IPS DF 4.7 (cell line): ENCODE results near the gene ANKRD29.
"Not testable (repeated sequence)": the region's sequence is repeated elsewhere in the genome, so short reads cannot be mapped to it uniquely, and the experiment has no call there.

ENCODE experiments used
- DNase-seq: peaks from one replicate; pipeline ENCODE4 v3.0.0-alpha.2; 2013; ENCODE audit warnings: low spot score; ENCODE audit errors: extremely low read depth

ANKRD29 gene

GRCh38 chr18:23645568-23646175 is 17.0 kb downstream of the ANKRD29 start:
- no peak for DNase-seq

- no peak for DNase-seq
Observed at GRCh38 chr18:23643815-23644490, 18.8 kb downstream of the ANKRD29 start.

GRCh38 chr18:23641937-23642666 is 20.6 kb downstream of the ANKRD29 start:
- DNase-seq: no peak

GRCh38 chr18:23641143-23641720 is 21.5 kb downstream of the ANKRD29 start:
- no peak for DNase-seq

- DNase-seq: no peak
Observed at GRCh38 chr18:23640052-23640451, 22.7 kb downstream of the ANKRD29 start.

- DNase-seq: not testable (repeated sequence)
Observed at GRCh38 chr18:23636433-23636832, 26.3 kb downstream of the ANKRD29 start.

- DNase-seq: no peak
Observed at GRCh38 chr18:23636071-23636399, 26.7 kb downstream of the ANKRD29 start.

GRCh38 chr18:23635283-23636070 is 27.2 kb downstream of the ANKRD29 start:
- DNase-seq: no peak

- no peak for DNase-seq
Observed at GRCh38 chr18:23634692-23635091, 28.0 kb downstream of the ANKRD29 start.

GRCh38 chr18:23632615-23633014 is 30.1 kb downstream of the ANKRD29 start:
- DNase-seq: no peak

- no peak for DNase-seq
Observed at GRCh38 chr18:23631746-23632145, 31.0 kb downstream of the ANKRD29 start.

- no peak for DNase-seq
Observed at GRCh38 chr18:23631312-23631711, 31.4 kb downstream of the ANKRD29 start.

- no peak for DNase-seq
Observed at GRCh38 chr18:23629444-23629946, 33.2 kb downstream of the ANKRD29 start.

GRCh38 chr18:23627970-23628369 is 34.7 kb downstream of the ANKRD29 start:
- no peak for DNase-seq

GRCh38 chr18:23627321-23627720 is 35.4 kb downstream of the ANKRD29 start:
- DNase-seq: no peak

GRCh38 chr18:23626451-23627279 is 36.0 kb downstream of the ANKRD29 start:
- DNase-seq: no peak

GRCh38 chr18:23623040-23623439 is 39.7 kb downstream of the ANKRD29 start:
- no peak for DNase-seq

- no peak for DNase-seq
Observed at GRCh38 chr18:23619388-23619881, 43.3 kb downstream of the ANKRD29 start.

- no peak for DNase-seq
Observed at GRCh38 chr18:23618862-23619387, 43.8 kb downstream of the ANKRD29 start.

- DNase-seq: no peak
Observed at GRCh38 chr18:23617412-23618014, 45.2 kb downstream of the ANKRD29 start.
